ENCODE data around the gene PLS3.

PLS3 gene

GRCh38 chrX:115696939-115697338 is 136.0 kb downstream of the PLS3 start:
- no peak for DNase-seq

- no peak for DNase-seq
Observed at GRCh38 chrX:115697806-115698205, 136.8 kb downstream of the PLS3 start.

Data from stimulated activated CD4-positive, alpha-beta T cell treated with anti-CD3 and anti-CD28 coated beads, Interleukin-2, amount 100 ng/mL, for 48 hours (primary cell).